Fibroblast of lung (primary cell): ENCODE measurements around the gene FDPS. TPM values are rescaled to one million over a fixed set of nuclear protein-coding genes. Genes with fewer than 3 reads are reported as not detected.

Source experiments
- DNase-seq, 2 donors: peaks; one replicate each; pipeline versions ENCODE4 v3.0.0 to v3.0.0-alpha.2; 2010; ENCODE audit warnings: low read depth in 2 of 2
- H2AFZ ChIP-seq: 2 replicates; pipeline ENCODE4 v1.5.1; 2012; ENCODE audit warnings: low read length, control low read depth, inconsistent platforms
- H3K27ac ChIP-seq: 2 replicates; pipeline ENCODE4 v1.5.1; 2011; ENCODE audit warnings: low read length, control low read depth; ENCODE audit not compliant: insufficient read depth
- H3K27me3 ChIP-seq: 2 replicates; pipeline ENCODE4 v1.5.1; 2011; ENCODE audit warnings: mild to moderate bottlenecking, low read length; ENCODE audit not compliant: control insufficient read depth, insufficient read depth
- H3K36me3 ChIP-seq: 2 replicates; pipeline ENCODE4 v1.5.1; 2011; ENCODE audit warnings: low read length; ENCODE audit not compliant: control insufficient read depth, insufficient read depth
- H3K4me1 ChIP-seq: 2 replicates; pipeline ENCODE4 v1.5.1; 2011; ENCODE audit warnings: low read length; ENCODE audit not compliant: control insufficient read depth, insufficient read depth; ENCODE audit errors: extremely low read depth
- H3K4me2 ChIP-seq: 2 replicates; pipeline ENCODE4 v1.5.1; 2011; ENCODE audit warnings: low read length, control low read depth; ENCODE audit not compliant: insufficient read depth; ENCODE audit errors: extremely low read depth
- H3K4me3 ChIP-seq, 4 experiments: fragments of 200-600 bp in 1 of 4; sonication (generic) in 1 of 4; replicated peaks in 1 of 4; 2 replicates each; pipeline ENCODE4 v1.5.1; 2011 to 2016; ENCODE audit warnings: low read length in 4 of 4, low read depth in 3 of 4, mild to moderate bottlenecking in 3 of 4, control low read depth in 2 of 4, inconsistent platforms in 1 of 4, mixed read lengths in 1 of 4; ENCODE audit not compliant: insufficient read depth in 1 of 4; ENCODE audit errors: control extremely low read depth in 1 of 4
- H3K79me2 ChIP-seq: 2 replicates; pipeline ENCODE4 v1.5.1; 2012; ENCODE audit warnings: mild to moderate bottlenecking, low read length, inconsistent platforms; ENCODE audit not compliant: control insufficient read depth, insufficient read depth
- H3K9ac ChIP-seq: 2 replicates; pipeline ENCODE4 v1.5.1; 2011; ENCODE audit warnings: mild to moderate bottlenecking, low read length, control low read depth; ENCODE audit not compliant: insufficient read depth
- H3K9me3 ChIP-seq: 2 replicates; pipeline ENCODE4 v1.5.1; 2012; ENCODE audit warnings: low read depth, low read length; ENCODE audit not compliant: control insufficient read depth, insufficient read depth
- H4K20me1 ChIP-seq: 2 replicates; pipeline ENCODE4 v1.5.1; 2011; ENCODE audit warnings: low read length; ENCODE audit not compliant: control insufficient read depth, insufficient read depth; ENCODE audit errors: extremely low read depth
- CTCF ChIP-seq, 2 donors: IDR thresholded peaks in 1 of 2; conservative IDR thresholded peaks in 1 of 2; 1 replicate in 1 of 2; 2 replicates in 1 of 2; pipeline ENCODE4 v1.5.1; 2011 to 2012; ENCODE audit warnings: low read length in 2 of 2, control low read depth in 1 of 2, inconsistent platforms in 1 of 2, low read depth in 1 of 2, mild to moderate bottlenecking in 1 of 2
- EZH2 ChIP-seq: IDR thresholded peaks from 2 replicates; pipeline ENCODE4 v1.5.1; 2012; ENCODE audit warnings: low read length, control low read depth, mild to moderate bottlenecking; ENCODE audit errors: missing control alignments
- polyA plus RNA-seq, 2 donors: library from polyadenylated mRNA; depleted of rRNA in 1 of 2; stranded (reverse) in 1 of 2; unstranded in 1 of 2; fragments of >200 nt; gene quantifications; 2 replicates each; pipeline ENCODE4 v1.2.1, GENCODE V29; 2011 to 2012; ENCODE audit warnings: missing spikeins in 1 of 2
- total RNA-seq: library from RNA; depleted of rRNA; stranded (reverse); fragments of >200 nt; gene quantifications from 2 replicates; pipeline ENCODE4 v1.2.1, GENCODE V29; 2014

The FDPS gene
- total and polyA plus RNA-seq, 2 donors (not counting 1 experiment from before 2014, with no cell fraction given): 399 to 840 TPM

GRCh38 chr1:155324037-155324716 lies 15.5 kb downstream of the FDPS start:
- peaks cover 22% of the 10 kb centered on the region for H3K4me1 ChIP-seq
- H3K27ac ChIP-seq: peak overlapping the region; percentile 70
- H3K4me2 ChIP-seq: peak overlapping the region; percentile 96
- peak overlapping the region; percentile 43 for H2AFZ ChIP-seq
- H4K20me1 ChIP-seq: peaks cover 5% of the 10 kb centered on the region
- H3K36me3 ChIP-seq: peaks cover 7% of the 10 kb centered on the region
- peak; percentile 95 for DNase-seq
- H3K9ac ChIP-seq: peak overlapping the region; percentile 72
- H3K27me3 ChIP-seq: no peaks in the 10 kb centered on the region
- H3K79me2 ChIP-seq: peaks cover 17% of the 10 kb centered on the region
- H3K9me3 ChIP-seq: no peaks in the 10 kb centered on the region
- peak overlapping the region; percentile 72 to 93 (median 88) for H3K4me3 ChIP-seq
- TF ChIP-seq CTCF (conservative IDR thresholded peaks at IDR 0.05 in 1 of 2, IDR thresholded peaks at IDR 0.05 in 1 of 2; ENCODE audit: low read depth in 1 of 2, low read length in 2 of 2) (no peak), EZH2 (no peak)

GRCh38 chr1:155324717-155325602 lies 16.3 kb downstream of the FDPS start:
- peaks cover 5% of the 10 kb centered on the region for H4K20me1 ChIP-seq
- no peaks in the 10 kb centered on the region for H3K9me3 ChIP-seq
- peaks cover 7% of the 10 kb centered on the region for H3K36me3 ChIP-seq
- DNase-seq: peak in 1 of 2 donors; percentile 34
- H3K27ac ChIP-seq: peak overlapping the region; percentile 70
- peak overlapping the region; percentile 96 for H3K4me2 ChIP-seq
- H3K4me3 ChIP-seq: peak overlapping the region; percentile 72 to 93 (median 88)
- H3K9ac ChIP-seq: peak overlapping the region; percentile 72
- peaks cover 19% of the 10 kb centered on the region for H3K4me1 ChIP-seq
- peak overlapping the region; percentile 36 for H2AFZ ChIP-seq
- peak; percentile 3 to 49 for TF ChIP-seq CTCF (conservative IDR thresholded peaks at IDR 0.05 in 1 of 2, IDR thresholded peaks at IDR 0.05 in 1 of 2; ENCODE audit: low read depth in 1 of 2, low read length in 2 of 2)
- no peak for TF ChIP-seq EZH2
- H3K79me2 ChIP-seq: peaks cover 17% of the 10 kb centered on the region
- H3K27me3 ChIP-seq: no peaks in the 10 kb centered on the region

GRCh38 chr1:155325603-155325893 lies 16.9 kb downstream of the FDPS start:
- Histone ChIP-seq H3K36me3 (peaks cover 9% of the 10 kb centered on the region), H4K20me1 (peaks cover 5% of the 10 kb centered on the region), H3K4me2 (peak overlapping the region; percentile 96), H3K4me3 (peak overlapping the region; percentile 72 to 93 (median 88)), H2AFZ (no peak overlapping the region), H3K4me1 (peaks cover 16% of the 10 kb centered on the region), H3K9me3 (no peaks in the 10 kb centered on the region), H3K27ac (peak overlapping the region; percentile 70), H3K79me2 (peaks cover 17% of the 10 kb centered on the region), H3K27me3 (no peaks in the 10 kb centered on the region), H3K9ac (peak overlapping the region; percentile 72)
- no peak for DNase-seq
- TF ChIP-seq CTCF (conservative IDR thresholded peaks at IDR 0.05 in 1 of 2, IDR thresholded peaks at IDR 0.05 in 1 of 2; ENCODE audit: low read depth in 1 of 2, low read length in 2 of 2): no peak
- no peak for TF ChIP-seq EZH2
